Fibroblast of lung (primary cell): Measurements from ENCODE around the gene G6PC3.

ENCODE experiments used
- EZH2 ChIP-seq: IDR thresholded peaks from 2 replicates; pipeline ENCODE4 v1.5.1; 2012; ENCODE audit warnings: low read length, control low read depth, mild to moderate bottlenecking; ENCODE audit errors: missing control alignments
- TF ChIP-seq, protein P1 (sequence below), 2 donors: IDR thresholded peaks in 1 of 2; conservative IDR thresholded peaks in 1 of 2; 1 replicate in 1 of 2; 2 replicates in 1 of 2; pipeline ENCODE4 v1.5.1; 2011 to 2012; ENCODE audit warnings: low read length in 2 of 2, control low read depth in 1 of 2, inconsistent platforms in 1 of 2, low read depth in 1 of 2, mild to moderate bottlenecking in 1 of 2

DNA sequence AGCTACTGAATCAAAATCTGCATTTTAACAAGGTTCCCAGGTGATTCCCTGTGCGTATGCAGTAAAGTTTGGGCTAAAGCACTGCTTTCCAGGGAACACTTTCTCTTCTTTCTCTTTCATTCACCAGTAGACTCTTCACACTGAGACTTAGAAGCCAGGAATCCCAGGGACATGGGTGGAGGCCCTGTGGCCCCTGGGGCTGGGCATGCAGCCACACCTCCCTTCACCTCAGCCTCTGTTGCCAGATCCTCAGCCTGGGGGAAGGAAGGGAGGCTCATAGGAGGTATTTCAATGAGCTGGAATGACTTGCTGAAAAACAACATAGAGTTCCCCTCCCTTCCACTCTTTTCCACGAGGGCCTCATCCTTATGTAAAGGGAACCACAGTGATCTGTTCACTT lies 1.2 kb downstream of the G6PC3 start:
- TF ChIP-seq, protein P1, sequence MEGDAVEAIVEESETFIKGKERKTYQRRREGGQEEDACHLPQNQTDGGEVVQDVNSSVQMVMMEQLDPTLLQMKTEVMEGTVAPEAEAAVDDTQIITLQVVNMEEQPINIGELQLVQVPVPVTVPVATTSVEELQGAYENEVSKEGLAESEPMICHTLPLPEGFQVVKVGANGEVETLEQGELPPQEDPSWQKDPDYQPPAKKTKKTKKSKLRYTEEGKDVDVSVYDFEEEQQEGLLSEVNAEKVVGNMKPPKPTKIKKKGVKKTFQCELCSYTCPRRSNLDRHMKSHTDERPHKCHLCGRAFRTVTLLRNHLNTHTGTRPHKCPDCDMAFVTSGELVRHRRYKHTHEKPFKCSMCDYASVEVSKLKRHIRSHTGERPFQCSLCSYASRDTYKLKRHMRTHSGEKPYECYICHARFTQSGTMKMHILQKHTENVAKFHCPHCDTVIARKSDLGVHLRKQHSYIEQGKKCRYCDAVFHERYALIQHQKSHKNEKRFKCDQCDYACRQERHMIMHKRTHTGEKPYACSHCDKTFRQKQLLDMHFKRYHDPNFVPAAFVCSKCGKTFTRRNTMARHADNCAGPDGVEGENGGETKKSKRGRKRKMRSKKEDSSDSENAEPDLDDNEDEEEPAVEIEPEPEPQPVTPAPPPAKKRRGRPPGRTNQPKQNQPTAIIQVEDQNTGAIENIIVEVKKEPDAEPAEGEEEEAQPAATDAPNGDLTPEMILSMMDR (conservative IDR thresholded peaks at IDR 0.05 in 1 of 2, IDR thresholded peaks at IDR 0.05 in 1 of 2; ENCODE audit: low read depth in 1 of 2, low read length in 2 of 2), result no peak
- TF ChIP-seq EZH2, result no peak
